NT2/D1 (cell line): Measurements from ENCODE around the gene HNRNPC.

Source experiments
- SUZ12 ChIP-seq: IDR thresholded peaks from 2 replicates; pipeline ENCODE4 v1.6.1; 2011; ENCODE audit not compliant: insufficient read length, insufficient read depth; ENCODE audit errors: extremely low read depth
- YY1 ChIP-seq: IDR thresholded peaks from 2 replicates; pipeline ENCODE4 v1.6.1; 2011; ENCODE audit not compliant: insufficient read length, insufficient read depth
- ZNF274 ChIP-seq: IDR thresholded peaks from 2 replicates; pipeline ENCODE4 v1.6.1; 2011; ENCODE audit warnings: mild to moderate bottlenecking, low read depth, low read length

GRCh38 chr14:21240417-21240816 is 28.8 kb downstream of the HNRNPC start:
- TF ChIP-seq YY1, result no peak
- no peak for TF ChIP-seq ZNF274
- TF ChIP-seq SUZ12, result no peak
